DND-41 (cell line): Measurements from ENCODE around the gene TOGARAM2.

Experiments used
- ATAC-seq: fragments of 200-7000 bp; cut with Tn5 transposase; 3 replicates; pipeline ENCODE4 v1.9.1; 2021; ENCODE audit warnings: low read depth; ENCODE audit not compliant: insufficient read depth
- DNase-seq: peaks from one replicate; pipeline ENCODE4 v3.0.0-alpha.2; 2020
- H2AFZ ChIP-seq: 2 replicates; pipeline ENCODE4 v1.6.0; 2012; ENCODE audit warnings: low read depth, low read length
- H3K27ac ChIP-seq: 2 replicates; pipeline ENCODE4 v1.5.1; 2012; ENCODE audit warnings: low read length, inconsistent platforms
- H3K27me3 ChIP-seq: fragments of 200-600 bp; sonication (generic); 2 replicates; pipeline ENCODE4 v1.6.0; 2012; ENCODE audit warnings: low read length, mild to moderate bottlenecking, inconsistent platforms; ENCODE audit not compliant: insufficient read depth, poor library complexity
- H3K36me3 ChIP-seq: 2 replicates; pipeline ENCODE4 v1.5.1; 2012; ENCODE audit warnings: low read length, inconsistent platforms; ENCODE audit not compliant: insufficient read depth
- H3K4me1 ChIP-seq: 2 replicates; pipeline ENCODE4 v1.5.1; 2012; ENCODE audit warnings: mild to moderate bottlenecking, low read length; ENCODE audit not compliant: insufficient read depth
- H3K4me2 ChIP-seq: 2 replicates; pipeline ENCODE4 v1.6.0; 2012; ENCODE audit warnings: mild to moderate bottlenecking, moderate library complexity, low read length, inconsistent platforms; ENCODE audit not compliant: insufficient read depth
- H3K4me3 ChIP-seq, 2 experiments: fragments of 200-600 bp in 1 of 2; shearing (Covaris generic) in 1 of 2; 2 replicates each; pipeline ENCODE4 v1.5.1; 2012 to 2016; ENCODE audit warnings: inconsistent platforms in 2 of 2, low read length in 2 of 2, mild to moderate bottlenecking in 2 of 2, low read depth in 1 of 2, moderate library complexity in 1 of 2
- H3K79me2 ChIP-seq: 2 replicates; pipeline ENCODE4 v1.6.0; 2012; ENCODE audit warnings: low read length, inconsistent platforms; ENCODE audit not compliant: insufficient read depth
- H3K9ac ChIP-seq: 2 replicates; pipeline ENCODE4 v1.6.0; 2012; ENCODE audit warnings: low read depth, mild to moderate bottlenecking, inconsistent platforms, low read length, moderate library complexity
- H3K9me3 ChIP-seq: 2 replicates; pipeline ENCODE4 v1.5.1; 2012; ENCODE audit warnings: low read length, moderate library complexity, mild to moderate bottlenecking, inconsistent platforms; ENCODE audit not compliant: insufficient read depth, severe bottlenecking
- H4K20me1 ChIP-seq: 2 replicates; pipeline ENCODE4 v1.6.0; 2012; ENCODE audit warnings: low read length; ENCODE audit not compliant: insufficient read depth
- EZH2 ChIP-seq: IDR thresholded peaks from 3 replicates; pipeline ENCODE4 v1.6.1; 2012; ENCODE audit warnings: borderline replicate concordance, low read depth, mild to moderate bottlenecking, moderate library complexity, low read length, inconsistent platforms; ENCODE audit not compliant: severe bottlenecking
- TF ChIP-seq, protein P1 (sequence below): IDR thresholded peaks from 2 replicates; pipeline ENCODE4 v1.5.1; 2012; ENCODE audit warnings: borderline replicate concordance, low read length, moderate library complexity, mild to moderate bottlenecking; ENCODE audit not compliant: poor library complexity, severe bottlenecking; ENCODE audit errors: extremely low read depth

The TOGARAM2 gene

DNA sequence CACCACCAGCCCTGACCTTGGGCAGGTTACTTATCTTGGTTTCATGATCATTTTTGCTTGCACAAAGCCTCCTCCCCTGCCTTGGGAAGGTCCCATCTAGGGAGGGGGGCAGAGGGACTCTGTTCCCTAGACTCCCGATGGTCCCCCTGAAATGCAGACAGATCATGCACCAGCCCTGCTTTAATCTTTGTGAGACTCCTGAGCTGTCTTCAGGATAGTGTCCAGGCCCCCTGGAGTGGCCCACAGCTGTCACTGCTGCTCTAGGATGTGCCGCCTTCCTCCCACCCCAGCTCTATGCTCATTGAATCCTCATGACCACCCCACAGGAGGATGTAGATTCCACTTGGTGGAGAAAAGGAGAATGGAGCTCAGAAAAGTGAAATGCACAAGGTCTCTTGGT is 65.2 kb downstream of the TOGARAM2 start:
- Histone ChIP-seq H3K9ac (no peak overlapping the region), H3K79me2 (no peaks in the 10 kb centered on the region), H3K4me1 (no peaks in the 10 kb centered on the region), H3K4me3 (no peak overlapping the region), H3K27me3 (peaks cover 14% of the 10 kb centered on the region), H3K36me3 (no peaks in the 10 kb centered on the region), H3K27ac (no peak overlapping the region), H4K20me1 (no peaks in the 10 kb centered on the region), H3K9me3 (no peaks in the 10 kb centered on the region), H2AFZ (no peak overlapping the region), H3K4me2 (no peak overlapping the region)
- TF ChIP-seq EZH2 = no peak
- TF ChIP-seq, protein P1, sequence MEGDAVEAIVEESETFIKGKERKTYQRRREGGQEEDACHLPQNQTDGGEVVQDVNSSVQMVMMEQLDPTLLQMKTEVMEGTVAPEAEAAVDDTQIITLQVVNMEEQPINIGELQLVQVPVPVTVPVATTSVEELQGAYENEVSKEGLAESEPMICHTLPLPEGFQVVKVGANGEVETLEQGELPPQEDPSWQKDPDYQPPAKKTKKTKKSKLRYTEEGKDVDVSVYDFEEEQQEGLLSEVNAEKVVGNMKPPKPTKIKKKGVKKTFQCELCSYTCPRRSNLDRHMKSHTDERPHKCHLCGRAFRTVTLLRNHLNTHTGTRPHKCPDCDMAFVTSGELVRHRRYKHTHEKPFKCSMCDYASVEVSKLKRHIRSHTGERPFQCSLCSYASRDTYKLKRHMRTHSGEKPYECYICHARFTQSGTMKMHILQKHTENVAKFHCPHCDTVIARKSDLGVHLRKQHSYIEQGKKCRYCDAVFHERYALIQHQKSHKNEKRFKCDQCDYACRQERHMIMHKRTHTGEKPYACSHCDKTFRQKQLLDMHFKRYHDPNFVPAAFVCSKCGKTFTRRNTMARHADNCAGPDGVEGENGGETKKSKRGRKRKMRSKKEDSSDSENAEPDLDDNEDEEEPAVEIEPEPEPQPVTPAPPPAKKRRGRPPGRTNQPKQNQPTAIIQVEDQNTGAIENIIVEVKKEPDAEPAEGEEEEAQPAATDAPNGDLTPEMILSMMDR = no peak
- ATAC-seq = no peak
- no peak for DNase-seq

DNA sequence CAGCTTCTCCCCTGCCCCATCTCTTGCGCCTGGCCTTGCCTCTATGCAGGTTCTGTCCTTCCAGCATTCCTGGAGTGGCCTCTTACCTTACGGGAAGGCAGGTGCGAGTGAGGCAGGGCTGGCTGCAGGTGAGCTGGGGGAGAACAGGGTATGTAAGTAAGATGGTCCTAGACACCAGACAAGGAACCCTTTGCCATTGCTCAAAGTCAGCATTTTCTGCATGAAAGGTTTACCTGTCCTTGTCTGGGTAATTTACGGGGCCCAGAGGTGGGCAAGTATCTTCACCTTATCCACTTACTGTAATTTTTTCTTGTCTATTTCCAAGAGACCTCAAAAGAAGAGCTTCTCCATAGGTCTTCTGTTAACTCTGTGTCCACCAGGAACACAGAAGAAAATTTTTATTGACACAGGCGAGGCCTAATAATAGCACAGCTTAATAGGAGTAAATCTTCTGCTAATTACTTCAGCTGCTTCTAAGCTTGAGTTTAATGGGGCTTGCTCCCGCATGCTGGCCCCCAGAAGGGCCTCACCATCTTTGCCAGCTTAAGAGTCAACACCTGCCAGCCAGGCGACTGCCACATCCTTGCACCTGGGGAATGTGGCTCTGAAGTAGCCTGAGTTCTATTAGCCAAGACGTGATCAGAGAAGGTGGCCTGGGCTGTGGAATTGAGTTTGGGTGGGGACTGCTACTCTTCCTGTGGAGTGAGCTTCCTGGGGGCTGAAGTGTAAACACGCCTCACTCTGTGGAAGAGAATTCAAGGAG is 66.2 kb downstream of the TOGARAM2 start:
- Histone ChIP-seq H4K20me1 (no peaks in the 10 kb centered on the region), H3K36me3 (no peaks in the 10 kb centered on the region), H3K27me3 (peaks cover 15% of the 10 kb centered on the region), H3K9ac (no peak overlapping the region), H3K4me1 (no peaks in the 10 kb centered on the region), H3K9me3 (no peaks in the 10 kb centered on the region), H3K4me3 (no peak overlapping the region), H3K27ac (no peak overlapping the region), H3K79me2 (no peaks in the 10 kb centered on the region), H3K4me2 (no peak overlapping the region), H2AFZ (no peak overlapping the region)
- ATAC-seq (no peak), DNase-seq (no peak)
- TF ChIP-seq EZH2 = no peak

DNA sequence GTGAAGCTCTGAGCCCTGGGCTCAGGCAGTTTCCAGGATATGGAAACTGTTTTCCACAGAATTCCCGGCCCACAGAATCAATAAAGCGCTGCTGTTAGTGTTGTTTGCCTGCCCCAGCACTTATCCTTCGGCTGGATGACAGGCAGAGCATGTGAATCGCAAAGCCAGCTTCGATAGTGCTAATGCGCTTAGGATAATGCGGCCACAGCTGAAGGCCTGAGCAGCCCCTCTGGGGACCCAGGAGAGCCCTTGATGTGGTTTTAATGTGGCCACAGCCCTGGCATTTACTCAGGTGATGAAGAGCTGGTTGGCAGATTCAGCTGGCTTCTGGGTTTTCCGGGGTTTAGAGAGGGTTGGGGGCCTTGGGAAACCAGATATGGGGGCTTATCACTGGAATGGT is 69.5 kb downstream of the TOGARAM2 start:
- Histone ChIP-seq H3K4me1 (no peaks in the 10 kb centered on the region), H2AFZ (no peak overlapping the region), H3K27me3 (peaks cover 15% of the 10 kb centered on the region), H3K9me3 (no peaks in the 10 kb centered on the region), H3K36me3 (no peaks in the 10 kb centered on the region), H3K79me2 (no peaks in the 10 kb centered on the region), H3K4me3 (no peak overlapping the region), H3K27ac (no peak overlapping the region), H3K4me2 (no peak overlapping the region), H4K20me1 (no peaks in the 10 kb centered on the region), H3K9ac (no peak overlapping the region)
- ATAC-seq (peak; percentile 42; the same call in 2 of the 3 replicates), DNase-seq (peak; percentile 30)
- TF ChIP-seq EZH2 = no peak
- TF ChIP-seq, protein P1 = no peak

- no peaks in the 10 kb centered on the region for H3K4me1 ChIP-seq
- H3K27ac ChIP-seq = no peak overlapping the region
- no peak overlapping the region for H3K4me2 ChIP-seq
- ATAC-seq (no peak), DNase-seq (no peak)
- no peak overlapping the region for H3K4me3 ChIP-seq
- H3K27me3 ChIP-seq = peaks cover 15% of the 10 kb centered on the region
- H3K9ac ChIP-seq = no peak overlapping the region
- no peak overlapping the region for H2AFZ ChIP-seq
- no peaks in the 10 kb centered on the region for H3K79me2 ChIP-seq
- no peaks in the 10 kb centered on the region for H3K36me3 ChIP-seq
- no peak for TF ChIP-seq EZH2
- H4K20me1 ChIP-seq = no peaks in the 10 kb centered on the region
- no peaks in the 10 kb centered on the region for H3K9me3 ChIP-seq
These were observed 70.6 kb downstream of the TOGARAM2 start for GRCh38 chr2:29051730-29052129.
